Activated CD4-positive, alpha-beta T cell treated with anti-CD3 and anti-CD28 coated beads for 1 hour (primary cell): ENCODE results near the gene DNAJB6.
A peak's percentile ranks its signal among the peaks of the same experiment; 100 is the strongest.

Experiments
- DNase-seq: peaks from one replicate; pipeline ENCODE4 v3.0.0-alpha.2; 2020

The DNAJB6 gene

DNA sequence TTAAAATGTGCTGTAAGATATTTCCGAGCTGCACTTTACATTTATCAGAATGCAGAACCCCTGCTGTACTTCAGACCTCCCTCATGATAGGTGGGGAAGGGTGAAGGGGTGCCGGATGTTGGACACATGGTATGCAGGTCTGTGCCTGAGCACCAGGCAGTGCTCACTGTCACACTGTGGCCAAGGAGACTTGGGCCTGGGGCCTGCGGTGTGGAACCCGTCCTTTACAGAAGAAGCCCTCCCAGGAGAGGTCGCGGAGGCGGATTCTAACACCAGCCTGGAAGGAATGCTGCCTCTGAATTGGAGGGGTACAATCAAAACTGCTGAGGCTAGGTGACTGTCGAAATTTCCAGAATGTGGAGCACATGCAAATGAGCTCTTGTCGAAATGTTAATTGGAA is 34.5 kb downstream of the DNAJB6 start:
- DNase-seq: no peak

DNA sequence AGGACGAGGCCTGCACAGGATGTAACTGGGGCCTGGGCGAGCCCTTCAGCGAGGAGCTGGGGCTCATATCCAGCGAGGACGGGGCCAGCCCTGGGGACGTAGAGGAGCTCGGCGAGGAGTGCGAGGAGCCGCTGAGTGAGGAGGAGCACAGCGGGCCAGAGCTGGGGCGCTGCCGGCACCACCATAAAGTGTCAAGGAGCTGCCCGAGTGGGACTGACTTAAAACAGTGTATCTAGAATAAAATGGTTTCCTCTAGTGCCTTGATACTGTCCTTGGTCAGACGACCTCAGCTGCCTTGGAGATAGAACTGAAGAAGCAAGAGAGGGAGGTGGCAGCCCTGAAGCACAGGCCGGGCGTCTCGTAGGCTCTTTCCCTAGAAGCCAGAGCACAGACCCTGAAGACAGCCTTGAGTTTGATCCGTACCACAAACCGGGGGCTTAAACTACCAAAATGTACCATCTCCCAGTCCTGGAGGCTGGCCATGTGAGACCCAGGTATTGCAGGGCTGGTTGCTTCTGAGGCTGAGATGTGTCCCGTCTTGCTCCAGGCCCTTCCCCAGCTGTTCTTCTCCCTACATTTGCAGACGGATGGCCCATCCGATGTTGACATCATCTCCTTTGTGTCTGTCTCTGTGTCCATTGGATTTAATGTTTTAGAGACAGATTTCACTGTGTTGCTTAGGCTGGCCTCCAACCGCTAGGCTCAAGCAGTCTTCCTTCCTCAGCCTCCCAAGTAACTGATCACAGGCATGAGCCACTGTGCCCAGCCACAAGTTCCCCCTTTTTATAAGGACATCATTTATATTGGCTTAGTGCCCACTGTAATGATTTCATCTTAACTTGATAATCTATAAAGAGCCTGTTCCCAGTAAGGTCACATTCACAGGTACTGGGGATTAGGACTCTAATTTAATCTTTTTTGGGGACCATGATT is 35.8 kb downstream of the DNAJB6 start:
- DNase-seq: no peak

DNA sequence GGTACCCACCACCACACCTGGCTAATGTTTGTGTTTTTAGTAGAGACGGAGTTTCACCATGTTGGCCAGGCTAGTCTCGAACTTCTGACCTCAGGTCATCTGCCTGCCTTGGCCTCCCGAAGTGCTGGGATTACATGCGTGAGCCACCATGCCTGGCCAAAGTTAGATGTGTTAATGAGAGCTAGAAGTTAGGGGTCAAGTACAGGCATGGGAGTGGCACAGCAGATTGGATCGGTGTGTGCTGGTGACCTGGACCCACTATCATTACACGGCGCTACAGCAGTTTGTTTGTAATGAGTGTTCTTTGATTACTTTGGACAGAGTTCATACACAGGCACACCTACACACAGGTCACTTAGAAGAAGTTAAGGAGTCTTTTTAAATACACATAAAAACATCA is 36.7 kb downstream of the DNAJB6 start:
- no peak for DNase-seq

DNA sequence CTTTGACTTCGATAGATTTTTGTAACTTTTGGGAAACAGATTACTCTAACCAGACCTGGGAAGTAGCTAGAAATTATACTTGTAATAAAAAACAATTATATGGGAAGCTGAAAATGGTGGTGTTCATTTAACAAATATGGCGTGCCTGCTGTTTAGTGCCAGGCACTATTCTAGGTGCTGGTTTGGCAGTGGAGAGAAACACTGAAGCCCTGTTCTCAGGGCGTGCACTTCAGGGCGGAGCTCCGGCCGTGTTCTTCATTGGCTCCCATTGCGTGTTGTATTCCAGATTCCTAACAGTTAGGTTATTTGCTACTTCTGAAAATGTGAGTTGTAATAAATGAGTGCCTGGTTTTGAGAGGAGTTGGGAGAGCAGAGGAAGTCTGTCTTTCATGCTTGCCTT is 38.6 kb downstream of the DNAJB6 start:
- no peak for DNase-seq

DNA sequence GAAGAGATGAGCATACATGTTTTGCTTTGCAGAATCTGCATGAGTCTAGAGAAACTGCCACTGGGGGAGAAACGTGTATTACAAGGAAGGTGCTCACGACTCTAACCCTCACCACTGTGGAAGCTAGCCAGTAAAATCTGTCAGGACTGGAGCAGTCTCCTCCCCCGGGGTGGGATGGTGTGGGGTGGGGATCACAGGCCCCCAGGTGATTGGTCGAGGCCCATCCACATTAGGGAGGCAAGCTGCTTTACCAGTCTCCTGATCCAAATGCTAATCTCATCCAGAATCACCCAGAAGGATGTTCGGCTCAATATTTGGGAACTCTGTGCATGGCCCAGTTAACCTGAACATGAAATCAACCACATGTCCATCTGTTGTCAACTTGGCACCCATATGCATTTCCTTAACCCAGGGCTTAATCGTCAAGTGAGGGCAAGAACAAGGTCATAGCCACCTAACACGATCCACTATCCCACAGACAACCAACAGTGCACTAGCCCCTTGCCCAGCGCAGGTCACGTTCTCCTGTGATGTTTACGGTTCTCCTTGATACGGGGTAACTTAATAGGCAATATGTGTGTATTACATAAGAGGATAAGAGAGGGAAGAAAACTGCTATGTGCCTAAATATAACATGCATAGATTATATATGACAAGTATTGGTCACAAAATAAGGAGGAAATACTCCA is 40.8 kb downstream of the DNAJB6 start:
- no peak for DNase-seq

DNA sequence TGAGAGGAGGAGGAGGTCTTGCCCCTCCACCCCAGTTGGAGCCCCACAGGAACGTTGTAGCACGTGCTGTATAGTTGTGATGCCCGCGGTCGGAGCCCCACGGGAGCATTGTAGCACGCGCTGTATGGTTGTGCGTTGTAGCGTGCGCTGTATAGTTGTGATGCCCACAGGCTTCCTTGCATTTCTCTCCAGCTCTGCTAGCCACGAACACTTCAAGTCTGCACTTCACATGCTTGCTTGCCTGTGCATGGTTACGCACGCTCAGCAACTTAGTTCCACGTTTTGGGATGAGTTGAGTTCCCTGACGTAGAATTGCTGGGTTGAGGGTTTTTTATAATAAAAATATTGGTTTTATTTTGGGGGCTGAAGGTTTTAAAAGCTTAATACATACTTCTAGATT is 41.6 kb downstream of the DNAJB6 start:
- DNase-seq: no peak

DNA sequence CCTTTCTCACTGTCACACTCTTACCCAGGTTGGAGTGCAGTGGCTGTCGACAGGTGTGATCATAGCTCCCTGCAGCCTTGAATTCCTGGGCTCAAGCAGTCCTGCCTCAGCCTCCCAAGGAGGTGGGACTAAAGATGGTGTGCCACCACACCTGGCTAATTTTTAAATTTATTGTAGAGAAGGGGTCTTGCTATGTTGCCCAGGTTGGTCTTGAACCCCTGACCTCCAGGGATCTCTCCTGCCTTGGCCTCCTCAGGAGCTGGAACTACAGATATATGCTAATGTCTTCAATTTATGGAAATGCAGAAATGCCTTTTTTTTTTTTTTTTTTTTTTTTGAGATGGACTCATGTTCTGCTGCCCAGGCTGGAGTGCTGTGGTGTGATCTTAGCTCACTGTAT is 42.7 kb downstream of the DNAJB6 start:
- no peak for DNase-seq

DNA sequence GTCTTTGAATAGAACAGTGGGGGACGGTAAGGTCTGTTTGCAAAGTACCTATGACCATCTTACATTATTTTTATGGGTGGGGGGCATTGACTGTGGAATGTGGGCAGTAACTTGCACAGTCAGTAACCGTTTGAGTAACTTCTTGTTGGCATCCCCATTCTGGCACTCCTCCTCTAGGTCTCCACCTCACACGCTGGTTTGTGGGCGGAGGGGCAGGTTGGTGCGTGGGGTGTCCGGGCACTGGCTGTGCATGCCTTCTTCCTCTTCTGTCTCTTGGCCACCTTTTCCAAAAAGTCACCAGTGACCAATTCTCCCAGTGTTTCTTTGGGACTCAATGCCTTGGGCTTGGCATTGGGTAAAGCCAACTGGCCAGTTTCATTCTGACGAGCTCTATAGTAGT is 43.6 kb downstream of the DNAJB6 start:
- DNase-seq: no peak

DNA sequence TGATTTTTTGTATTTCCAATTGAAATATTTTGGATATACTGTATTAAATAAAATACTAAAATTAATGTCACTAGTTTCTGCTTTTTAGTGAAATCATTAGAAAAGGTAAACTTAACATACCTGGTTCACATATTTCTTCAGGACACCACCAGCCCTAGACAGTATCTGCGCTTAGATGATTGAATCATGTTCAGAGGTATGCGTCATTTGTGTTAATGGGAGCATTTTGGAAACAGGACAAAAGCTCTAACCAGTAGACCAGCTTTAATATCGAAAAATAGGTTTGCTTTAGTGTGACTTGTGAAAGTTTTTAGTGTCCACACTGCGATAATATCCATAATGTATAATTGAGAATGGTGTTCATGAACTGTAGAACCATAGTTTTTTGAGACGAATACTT is 47.1 kb downstream of the DNAJB6 start:
- no peak for DNase-seq

DNA sequence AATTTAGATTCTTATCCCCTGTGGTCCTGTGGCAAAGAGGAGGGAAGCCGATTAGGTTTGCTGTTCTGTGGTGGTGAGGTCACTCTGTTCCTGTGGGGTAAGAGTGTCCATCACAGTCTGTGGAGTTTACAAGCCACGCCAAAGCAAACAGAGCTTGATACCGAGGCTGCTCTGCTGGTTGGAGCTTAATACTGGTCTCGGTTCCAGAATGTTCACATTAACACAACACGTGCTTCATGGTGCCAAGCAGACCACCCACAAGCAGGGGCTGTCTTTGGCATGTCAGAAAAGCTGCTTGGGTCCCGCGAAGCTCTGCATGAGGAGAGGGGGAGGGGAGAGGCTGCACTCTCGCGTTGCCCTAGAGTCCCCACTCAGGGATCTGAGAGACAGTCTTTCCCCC is 47.5 kb downstream of the DNAJB6 start:
- no peak for DNase-seq

DNA sequence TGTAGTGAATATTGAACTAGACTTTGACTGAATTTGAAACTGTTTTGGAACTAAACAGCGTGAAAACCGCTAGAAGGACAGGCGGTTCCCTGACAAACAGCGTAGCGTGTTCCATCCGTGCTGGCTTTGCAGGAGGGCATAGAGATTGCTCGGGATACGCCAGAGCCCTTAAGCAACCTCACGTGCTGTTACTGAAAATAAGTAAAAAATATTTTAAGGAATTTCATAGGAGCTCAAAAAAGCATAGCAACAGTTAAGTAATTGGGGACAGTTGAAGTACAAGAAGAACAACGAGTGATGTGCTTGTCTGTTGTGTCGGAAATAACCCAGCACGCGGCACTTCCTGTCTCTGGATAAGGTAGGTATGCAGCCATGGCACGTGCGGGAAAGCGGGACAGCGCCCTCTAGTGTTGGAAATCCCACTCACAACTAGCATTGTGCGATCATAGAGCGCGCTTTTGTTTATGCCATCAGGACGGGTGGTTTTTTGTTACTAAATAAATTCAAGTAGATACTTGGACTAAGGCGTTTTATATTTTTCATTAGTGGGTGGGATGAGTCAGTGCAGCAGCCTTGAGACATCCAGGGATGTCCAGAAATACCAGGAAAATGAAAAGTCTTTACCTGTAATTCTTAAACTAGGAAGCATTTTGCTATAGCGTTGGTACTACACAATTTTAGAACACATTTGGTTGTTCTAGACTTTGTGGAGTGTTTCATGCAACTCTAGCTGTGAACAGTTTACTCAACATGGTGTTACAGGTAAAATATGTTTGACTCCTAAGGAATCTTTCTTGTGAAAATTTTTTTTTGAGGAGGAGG is 50.4 kb downstream of the DNAJB6 start:
- peak; percentile 75 for DNase-seq

DNA sequence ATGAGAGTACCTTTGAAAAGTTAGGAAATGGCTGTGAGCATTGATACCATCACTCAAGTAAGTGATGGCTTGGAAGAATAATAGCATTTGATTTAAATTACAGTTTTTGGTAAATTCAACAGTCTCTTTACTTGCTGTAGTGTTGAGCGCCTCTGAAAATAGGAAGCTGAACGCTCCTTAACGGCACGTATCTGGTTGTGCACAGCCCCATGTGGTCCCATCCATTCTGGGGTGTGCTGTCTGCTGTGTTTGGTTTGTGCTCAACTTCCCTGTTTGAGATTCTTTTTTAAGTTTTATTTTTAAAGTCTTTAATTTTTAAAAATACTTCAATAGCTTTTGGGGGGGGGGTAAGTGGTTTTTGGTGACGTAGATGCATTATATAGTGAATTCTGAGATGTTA is 51.5 kb downstream of the DNAJB6 start:
- DNase-seq: no peak

DNA sequence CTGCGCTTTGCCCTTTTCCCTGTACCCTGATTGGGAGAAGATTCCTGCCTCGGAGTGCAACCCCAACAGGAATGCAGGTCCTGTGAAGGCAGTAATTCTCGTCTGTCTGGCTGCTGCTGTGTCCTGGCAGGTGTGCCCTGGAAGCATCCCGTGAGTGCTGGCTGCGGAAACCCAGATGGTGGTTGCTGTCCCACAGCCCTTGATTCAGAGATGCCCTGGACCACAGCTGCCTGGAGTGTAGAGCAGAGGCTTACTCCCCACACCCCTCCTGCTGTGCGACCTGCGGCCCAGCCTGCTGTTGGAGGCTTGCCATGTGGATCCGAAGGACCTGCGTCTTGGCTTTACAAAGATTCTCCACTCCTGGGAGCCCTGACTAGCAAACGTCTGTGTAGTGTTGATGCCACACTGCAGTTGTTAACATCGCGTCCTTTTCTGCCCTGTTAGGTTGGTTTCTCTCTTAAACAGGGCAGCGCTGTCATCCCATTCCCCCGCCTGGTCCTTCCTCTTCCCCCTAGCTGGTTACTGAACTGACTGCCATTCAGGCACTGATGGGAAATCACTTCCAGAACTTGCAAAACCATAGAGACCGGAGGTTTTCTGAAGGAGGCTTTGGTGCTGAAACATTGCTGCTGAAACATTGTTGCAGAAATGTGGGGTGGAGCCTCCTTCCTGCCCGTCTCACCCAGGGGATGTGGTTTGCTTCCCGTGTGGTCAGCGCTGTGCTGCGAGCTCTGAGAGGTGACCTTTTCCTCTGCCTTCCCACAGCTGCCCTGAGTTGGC is 53.3 kb downstream of the DNAJB6 start:
- DNase-seq: no peak

DNA sequence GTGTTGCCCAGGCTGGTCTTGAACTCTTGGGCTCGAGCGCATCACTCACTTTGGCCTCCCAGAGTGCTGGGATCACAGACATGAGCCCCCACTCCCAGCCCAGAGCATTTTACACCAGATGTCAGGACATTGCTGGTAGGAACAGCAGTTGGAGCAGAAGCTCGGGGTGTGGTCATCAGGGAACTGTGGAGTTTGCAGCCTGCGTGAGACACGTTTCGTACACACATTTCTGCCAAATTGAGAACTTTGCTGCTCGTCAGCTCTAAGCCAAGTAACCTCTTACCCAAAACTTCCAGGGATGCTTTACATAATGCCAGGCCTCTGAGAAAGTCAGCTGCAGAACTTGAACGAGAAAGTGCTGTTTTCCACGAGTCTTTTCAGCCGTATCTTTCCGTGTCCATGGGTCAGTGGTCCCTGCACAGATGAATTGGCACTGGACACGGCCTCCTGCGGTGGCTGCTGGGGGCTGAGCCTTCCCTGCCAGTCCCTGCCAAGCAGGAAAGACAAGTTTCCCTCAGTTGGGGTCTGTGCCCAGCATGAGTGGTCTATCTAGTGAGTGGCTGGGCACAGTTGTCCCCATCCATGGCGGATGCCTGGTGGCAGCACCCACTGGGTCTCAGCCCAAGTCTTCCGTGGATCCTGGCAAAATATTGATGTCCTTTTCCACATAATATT is 54.4 kb downstream of the DNAJB6 start:
- DNase-seq: no peak

DNA sequence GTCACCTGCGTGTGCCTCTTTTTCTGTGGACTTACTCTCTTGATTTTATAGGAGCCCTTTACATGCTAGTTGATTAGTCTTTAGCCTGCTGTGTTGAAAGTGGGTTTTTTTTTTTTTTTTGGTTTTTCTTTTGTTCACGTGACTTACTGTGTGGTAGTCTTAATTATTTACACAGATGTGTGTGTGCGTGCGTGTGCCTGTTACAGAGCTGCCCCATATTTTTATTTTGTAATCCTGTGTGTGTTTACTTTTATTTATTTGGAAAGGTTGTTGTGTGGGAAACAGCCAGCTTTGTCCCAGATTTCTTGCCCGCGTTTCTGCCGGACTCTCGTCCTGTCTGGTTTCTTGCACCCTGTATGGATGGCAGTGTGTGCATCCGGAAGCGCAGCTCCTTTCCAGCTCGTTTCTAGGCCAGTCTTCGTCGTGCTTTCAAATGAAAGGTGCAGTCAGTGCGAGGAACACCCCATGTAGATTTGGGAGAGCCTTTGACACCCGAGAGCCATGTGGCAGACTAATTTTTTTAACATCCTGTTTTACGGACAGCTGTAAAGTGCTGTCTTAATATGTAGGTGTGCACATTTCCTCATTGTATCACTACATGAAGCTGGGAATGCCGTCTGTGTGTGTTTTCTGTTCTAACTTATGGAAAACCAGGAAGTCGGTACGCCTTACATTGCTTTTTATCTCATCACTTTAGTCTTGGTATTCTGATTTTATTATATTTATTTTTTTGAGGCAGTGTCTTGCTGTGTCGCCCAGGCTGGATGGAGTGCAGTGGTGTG is 55.6 kb downstream of the DNAJB6 start:
- DNase-seq: no peak

DNA sequence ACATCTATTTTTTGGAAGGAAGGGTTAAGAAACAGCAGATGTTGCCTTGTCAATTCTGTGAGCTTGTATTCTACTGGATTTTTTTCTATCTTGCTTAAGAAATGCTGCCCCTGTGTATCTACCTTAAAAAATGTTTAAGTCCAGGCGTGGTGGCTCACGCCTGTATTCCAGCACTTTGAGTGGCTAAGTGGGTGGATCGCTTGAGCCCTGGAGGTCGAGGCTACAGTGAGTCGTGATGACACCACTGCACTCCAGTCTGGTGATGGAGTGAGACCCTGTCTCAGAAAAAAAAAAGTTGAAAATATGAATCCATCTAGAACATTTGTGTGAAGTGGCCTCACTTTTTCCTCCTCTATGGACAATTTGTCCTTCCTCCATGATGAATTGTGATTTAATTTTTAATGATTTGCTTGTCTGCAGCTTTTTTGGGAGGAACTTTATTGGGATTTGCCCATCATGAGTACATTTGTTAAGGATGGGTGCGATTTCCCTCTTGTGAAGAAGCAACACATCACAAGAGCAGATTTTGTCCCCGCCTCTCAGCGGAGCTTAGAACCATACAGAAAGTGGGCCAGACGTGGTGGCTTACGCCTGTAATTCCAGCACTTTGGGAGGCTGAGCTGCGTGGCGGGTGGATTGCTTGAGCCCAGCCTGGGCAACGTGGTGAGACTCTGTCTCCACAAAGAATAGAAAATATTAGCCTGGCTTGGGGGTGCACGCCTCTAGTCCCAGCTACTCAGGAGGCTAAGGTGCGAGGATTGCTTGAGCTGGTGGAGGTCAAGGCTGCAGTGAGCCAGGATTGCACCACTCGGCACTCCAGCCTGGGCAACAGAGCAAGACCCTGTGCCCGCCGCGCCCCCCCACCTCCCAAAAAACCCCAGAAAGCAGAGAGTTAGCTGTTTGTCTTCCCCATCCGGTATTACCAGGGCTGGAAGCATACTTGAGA is 57.7 kb downstream of the DNAJB6 start:
- DNase-seq: no peak

DNA sequence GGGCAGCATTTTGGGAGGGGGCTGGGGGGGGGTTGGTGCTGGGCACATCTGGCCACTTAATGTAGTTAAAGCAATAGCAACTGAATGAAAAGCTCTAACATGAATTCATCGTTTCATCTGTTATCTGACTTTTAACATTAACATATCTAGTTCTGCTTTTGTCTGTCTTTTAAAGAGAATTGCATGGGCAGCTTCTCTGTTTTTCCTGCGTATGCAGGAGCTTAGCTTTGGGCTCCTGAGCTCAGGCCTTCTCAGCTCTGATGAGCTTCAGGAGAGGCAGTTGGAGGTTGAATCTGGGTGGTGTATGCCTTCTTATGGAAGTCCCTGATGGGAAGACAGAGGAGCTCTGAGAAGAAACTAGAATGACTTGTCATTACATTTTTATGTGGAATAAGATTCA is 58.4 kb downstream of the DNAJB6 start:
- no peak for DNase-seq

DNA sequence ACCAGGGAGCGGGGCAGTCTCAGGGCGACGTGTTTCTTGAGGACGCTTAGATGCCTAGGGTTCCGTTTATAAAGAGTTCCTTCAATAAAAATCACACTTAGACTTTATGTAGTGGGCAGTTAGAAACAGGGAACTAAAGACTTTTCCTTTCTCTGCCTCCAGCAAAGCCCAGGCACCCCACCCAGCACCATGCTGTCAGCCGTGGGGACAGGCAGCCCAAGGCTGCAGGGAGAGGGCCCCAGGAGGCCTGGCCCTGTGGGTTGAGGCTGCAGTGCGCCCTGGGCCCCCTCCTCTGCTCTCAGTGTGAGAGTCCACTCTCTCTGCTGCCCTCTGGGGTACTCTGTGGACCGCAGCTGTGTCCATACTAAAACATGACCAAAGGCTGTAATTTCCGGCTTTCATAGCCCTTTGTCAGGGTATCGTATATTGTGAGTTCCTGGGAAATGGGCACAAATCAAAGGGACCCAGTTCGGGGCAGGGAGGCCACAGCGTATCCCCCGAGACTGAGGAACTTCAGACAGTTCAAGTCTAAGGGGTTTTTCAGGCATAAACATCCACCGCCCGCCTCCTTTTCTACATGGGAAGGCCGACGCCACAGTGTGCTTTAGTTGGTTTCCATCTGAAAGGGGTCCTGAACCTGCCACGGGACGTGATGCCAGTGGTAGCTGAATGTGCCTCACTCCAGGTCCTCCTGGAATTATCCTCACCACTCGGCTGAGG is 59.7 kb downstream of the DNAJB6 start:
- no peak for DNase-seq

DNA sequence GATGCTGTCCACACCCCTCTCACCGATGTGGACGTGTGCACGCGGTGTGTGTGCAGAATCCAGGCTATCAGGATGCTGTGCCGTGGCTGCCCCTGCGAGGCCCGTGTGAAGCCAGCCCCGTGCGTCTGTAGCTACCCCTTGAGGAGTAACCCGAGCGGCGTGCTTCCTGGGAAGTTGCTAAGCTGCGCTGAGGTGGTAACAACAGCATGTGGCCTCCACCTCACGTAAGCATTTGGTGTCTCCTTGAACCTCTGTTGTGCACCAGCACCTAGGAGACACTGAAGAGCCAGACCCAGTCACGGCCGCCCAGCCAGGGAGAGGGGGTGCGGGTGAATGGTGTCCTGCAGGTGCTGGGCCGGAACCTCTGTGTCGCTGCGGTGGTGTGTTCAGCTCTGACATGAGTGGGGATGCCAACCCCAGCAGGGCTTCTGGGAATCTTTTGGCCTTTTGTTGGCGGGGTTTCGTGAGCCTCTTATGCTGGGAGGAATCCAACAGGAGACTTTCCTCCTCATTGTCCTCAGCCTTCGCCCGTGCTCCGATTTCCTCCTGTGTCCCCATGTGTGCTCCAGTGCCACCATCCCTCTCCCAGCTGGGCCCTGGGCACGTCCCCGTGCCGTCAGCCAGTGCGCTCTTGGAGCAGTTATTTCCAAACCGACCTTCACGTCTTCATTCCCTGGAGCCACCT is 60.4 kb downstream of the DNAJB6 start:
- no peak for DNase-seq
